Measurements from ENCODE around the gene IGSF8. TPM values are rescaled to one million over a fixed set of nuclear protein-coding genes. Genes with fewer than 3 reads are reported as not detected.
A peak's percentile ranks its signal among the peaks of the same experiment; 100 is the strongest.

The IGSF8 gene
- total RNA-seq, 4 donors from 2014 or later: 35.9 to 89.0 (median 49.5) TPM

DNA sequence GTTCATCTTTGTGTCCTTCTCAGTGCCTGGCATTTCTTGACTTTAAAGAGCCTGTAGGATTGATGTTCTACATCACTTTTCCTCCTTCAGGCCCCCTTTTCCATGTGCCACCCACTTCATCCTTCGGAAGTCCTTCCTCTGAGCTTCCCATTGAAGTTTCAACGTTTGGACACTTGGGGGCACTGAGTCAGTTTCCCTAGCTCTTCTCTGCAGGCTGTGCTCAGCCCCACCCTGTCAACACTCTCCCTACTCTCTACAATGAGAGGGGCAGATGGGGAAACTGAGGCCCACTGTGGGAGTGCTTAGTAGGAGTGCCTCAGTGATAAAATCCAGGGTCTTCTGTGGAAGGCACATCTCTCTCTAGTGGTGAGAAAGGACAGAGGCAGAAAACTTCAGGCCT, 40.3 kb downstream of the IGSF8 start:
- H3K4me3 ChIP-seq: no peak overlapping the region
- no peaks in the 10 kb centered on the region for H3K4me1 ChIP-seq
- no peak overlapping the region for H3K27ac ChIP-seq
- H3K9me3 ChIP-seq: no peaks in the 10 kb centered on the region
- intact Hi-C loops (cut with DNase I; ENCODE audit: low total_unique reads) (no loop called here), in situ Hi-C loops (cut with MboI; ENCODE audit: low pct_ligation_motif_present in 1 of 4, low pct_unique_long_range_greater_than_20kb in 1 of 4, low sequenced_read_pairs in 3 of 4) (no loop called here)
- WGBS, 2 donors (ENCODE audit: low coverage in 1 of 2): 20 to 44% methylated on average over 1 to 2 of the region's 2 CpGs
- DNase-seq: no peak
- TF ChIP-seq POLR2A (IDR thresholded peaks at IDR 0.05): no peak
- TF ChIP-seq, protein P1, sequence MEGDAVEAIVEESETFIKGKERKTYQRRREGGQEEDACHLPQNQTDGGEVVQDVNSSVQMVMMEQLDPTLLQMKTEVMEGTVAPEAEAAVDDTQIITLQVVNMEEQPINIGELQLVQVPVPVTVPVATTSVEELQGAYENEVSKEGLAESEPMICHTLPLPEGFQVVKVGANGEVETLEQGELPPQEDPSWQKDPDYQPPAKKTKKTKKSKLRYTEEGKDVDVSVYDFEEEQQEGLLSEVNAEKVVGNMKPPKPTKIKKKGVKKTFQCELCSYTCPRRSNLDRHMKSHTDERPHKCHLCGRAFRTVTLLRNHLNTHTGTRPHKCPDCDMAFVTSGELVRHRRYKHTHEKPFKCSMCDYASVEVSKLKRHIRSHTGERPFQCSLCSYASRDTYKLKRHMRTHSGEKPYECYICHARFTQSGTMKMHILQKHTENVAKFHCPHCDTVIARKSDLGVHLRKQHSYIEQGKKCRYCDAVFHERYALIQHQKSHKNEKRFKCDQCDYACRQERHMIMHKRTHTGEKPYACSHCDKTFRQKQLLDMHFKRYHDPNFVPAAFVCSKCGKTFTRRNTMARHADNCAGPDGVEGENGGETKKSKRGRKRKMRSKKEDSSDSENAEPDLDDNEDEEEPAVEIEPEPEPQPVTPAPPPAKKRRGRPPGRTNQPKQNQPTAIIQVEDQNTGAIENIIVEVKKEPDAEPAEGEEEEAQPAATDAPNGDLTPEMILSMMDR (IDR thresholded peaks at IDR 0.05): peak in 1 of 5 experiments; percentile 12
- H3K36me3 ChIP-seq: no peaks in the 10 kb centered on the region
- peaks cover 7% of the 10 kb centered on the region for H3K27me3 ChIP-seq

DNA sequence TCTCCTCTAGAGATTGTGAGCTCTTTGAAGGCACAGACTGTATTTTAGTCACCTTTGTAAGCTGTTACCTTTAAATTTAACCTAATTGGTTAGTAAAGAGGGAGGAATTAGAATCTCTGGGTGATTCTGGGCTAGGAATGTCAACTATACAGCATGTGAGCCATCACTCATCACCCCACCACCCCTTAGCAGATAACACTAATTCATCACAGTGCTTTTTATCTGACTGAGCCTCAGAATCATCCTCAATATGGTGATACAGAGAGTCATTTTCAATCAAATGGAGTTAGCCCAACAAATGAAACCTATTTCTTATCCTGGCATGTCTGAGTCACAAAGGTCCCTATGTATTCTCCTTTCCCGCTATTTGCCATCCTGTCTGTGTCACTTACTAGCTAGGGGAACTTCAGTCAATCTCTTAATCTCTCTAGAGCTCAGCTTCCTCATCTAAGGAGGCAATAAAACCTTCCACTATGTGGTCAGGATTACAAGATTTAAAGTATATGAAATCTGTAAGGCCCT, 41.7 kb downstream of the IGSF8 start:
- H3K9me3 ChIP-seq: no peaks in the 10 kb centered on the region
- in situ Hi-C loops (cut with MboI; ENCODE audit: low pct_ligation_motif_present in 1 of 4, low pct_unique_long_range_greater_than_20kb in 1 of 4, low sequenced_read_pairs in 3 of 4): no loop called here
- TF ChIP-seq, protein P1 (IDR thresholded peaks at IDR 0.05): no peak
- TF ChIP-seq EP300 (IDR thresholded peaks at IDR 0.05; ENCODE audit: low read depth) (no peak), POLR2AphosphoS5 (IDR thresholded peaks at IDR 0.05) (no peak), POLR2A (IDR thresholded peaks at IDR 0.05) (no peak)
- no peaks in the 10 kb centered on the region for H3K36me3 ChIP-seq
- peaks cover 12% of the 10 kb centered on the region for H3K27me3 ChIP-seq
- no peaks in the 10 kb centered on the region for H3K4me1 ChIP-seq
- intact Hi-C loops (cut with DNase I; ENCODE audit: low total_unique reads): no loop called here
- WGBS, 2 donors (ENCODE audit: low coverage in 1 of 2): 80 to 86% methylated on average over 1 of the region's 1 CpG
- H3K4me3 ChIP-seq: no peak overlapping the region
- no peak overlapping the region for H3K27ac ChIP-seq
- DNase-seq: no peak

DNA sequence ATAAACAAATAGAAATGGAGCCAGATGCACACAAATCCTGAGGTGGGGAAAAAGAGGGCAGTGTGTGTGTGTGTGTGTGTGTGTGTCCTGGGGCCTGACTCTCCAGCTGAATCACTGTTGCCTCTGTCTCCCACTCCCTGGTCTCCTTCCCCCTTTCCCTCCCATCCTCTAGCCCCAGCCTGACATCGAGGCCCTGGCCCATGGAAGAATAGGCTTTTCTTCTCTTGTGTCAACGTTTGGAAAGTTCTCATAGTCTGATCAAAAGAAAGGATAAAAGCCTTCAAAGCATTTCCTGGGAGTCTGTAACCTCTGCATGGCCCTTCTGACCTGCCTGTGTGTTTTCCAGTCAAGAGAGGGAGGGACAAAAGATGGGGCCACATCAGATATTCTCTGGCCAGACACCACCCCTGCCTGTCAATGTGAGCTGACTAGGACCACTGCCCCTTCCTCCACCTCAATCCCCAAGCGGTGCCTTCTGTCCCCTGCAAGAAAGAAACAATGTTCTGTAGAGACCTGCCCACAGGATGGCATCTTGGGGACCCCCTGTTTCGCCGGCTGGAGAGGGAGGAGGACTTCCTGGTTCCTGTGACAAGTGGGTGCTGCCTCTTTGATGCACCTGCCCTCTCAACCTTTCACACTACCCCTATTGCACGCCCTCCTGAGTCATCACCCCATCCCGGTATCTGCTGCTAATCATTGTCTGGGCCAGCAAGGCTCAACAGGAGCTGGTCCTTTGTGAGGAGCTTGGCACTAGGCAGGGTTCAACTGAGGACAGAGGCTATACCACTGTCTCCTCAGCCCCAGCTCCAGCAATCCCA, 44.7 kb downstream of the IGSF8 start:
- Histone ChIP-seq H3K4me1 (no peaks in the 10 kb centered on the region), H3K27me3 (peaks cover 15% of the 10 kb centered on the region), H3K36me3 (no peaks in the 10 kb centered on the region), H3K9me3 (no peaks in the 10 kb centered on the region), H3K27ac (no peak overlapping the region), H3K4me3 (no peak overlapping the region)
- WGBS, 2 donors (ENCODE audit: low coverage in 1 of 2): 14 to 57% methylated on average over 2 to 7 of the region's 7 CpGs
- no peak for DNase-seq
- TF ChIP-seq POLR2A (IDR thresholded peaks at IDR 0.05): no peak
- TF ChIP-seq EP300 (IDR thresholded peaks at IDR 0.05; ENCODE audit: low read depth): no peak
- TF ChIP-seq, protein P1 (IDR thresholded peaks at IDR 0.05): no peak
- TF ChIP-seq POLR2AphosphoS5 (IDR thresholded peaks at IDR 0.05): no peak
- intact Hi-C loops (cut with DNase I; ENCODE audit: low total_unique reads) (no loop called here), in situ Hi-C loops (cut with MboI; ENCODE audit: low pct_ligation_motif_present in 1 of 4, low pct_unique_long_range_greater_than_20kb in 1 of 4, low sequenced_read_pairs in 3 of 4) (no loop called here)

DNA sequence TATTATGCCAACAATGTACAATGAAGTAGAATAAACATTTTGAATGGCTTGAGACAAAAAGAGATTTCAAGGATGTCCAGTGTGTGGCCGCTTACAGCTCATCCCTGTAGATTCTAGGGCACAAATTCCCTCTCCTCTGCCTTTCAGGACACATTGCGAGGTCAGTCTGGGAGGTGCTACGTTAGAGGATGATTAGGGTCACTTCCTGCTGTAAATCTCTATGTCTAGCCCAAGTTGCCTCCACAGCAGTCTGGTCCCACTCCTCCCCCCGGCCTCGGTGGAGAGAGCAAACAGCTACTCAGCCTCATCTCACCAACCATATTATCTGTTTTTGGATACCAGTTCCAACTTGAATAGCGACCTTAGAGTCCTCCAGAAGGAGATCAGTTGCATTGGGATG, 45.5 kb downstream of the IGSF8 start:
- no peak for DNase-seq
- H3K27ac ChIP-seq: no peak overlapping the region
- in situ Hi-C loops (cut with MboI; ENCODE audit: low pct_ligation_motif_present in 1 of 4, low pct_unique_long_range_greater_than_20kb in 1 of 4, low sequenced_read_pairs in 3 of 4) (no loop called here), intact Hi-C loops (cut with DNase I; ENCODE audit: low total_unique reads) (no loop called here)
- no peaks in the 10 kb centered on the region for H3K9me3 ChIP-seq
- H3K4me3 ChIP-seq: no peak overlapping the region
- no peaks in the 10 kb centered on the region for H3K36me3 ChIP-seq
- peaks cover 15% of the 10 kb centered on the region for H3K27me3 ChIP-seq
- 54% methylated on average over 6 of the region's 6 CpGs; no CpG with 5 or more reads in 1 of the 2 donors for WGBS, 2 donors (ENCODE audit: low coverage in 1 of 2)
- TF ChIP-seq, protein P1 (IDR thresholded peaks at IDR 0.05): no peak
- TF ChIP-seq POLR2AphosphoS5 (IDR thresholded peaks at IDR 0.05) (no peak), POLR2A (IDR thresholded peaks at IDR 0.05) (no peak), EP300 (IDR thresholded peaks at IDR 0.05; ENCODE audit: low read depth) (no peak)
- no peaks in the 10 kb centered on the region for H3K4me1 ChIP-seq

Measured in transverse colon (tissue), 4 donors.